ENCODE data around the gene TSEN34.
"Not testable (repeated sequence)": the region's sequence is repeated elsewhere in the genome, so short reads cannot be mapped to it uniquely, and the experiment has no call there.

Gene TSEN34

GRCh38 chr19:54209058-54209810, 18.1 kb downstream of the TSEN34 start:
- Histone ChIP-seq H3K9me3 (ENCODE audit: control insufficient read depth, insufficient read depth, low read length) (no peaks in the 10 kb centered on the region), H3K27ac (ENCODE audit: low read depth, low read length) (no peak overlapping the region), H3K9me2 (replicated peaks; ENCODE audit: control insufficient read depth, low read length) (no peaks in the 10 kb centered on the region), H3K36me3 (ENCODE audit: control insufficient read depth, low read length) (peaks cover 57% of the 10 kb centered on the region), H3K4me1 (ENCODE audit: control insufficient read depth, low read length) (peaks cover 20% of the 10 kb centered on the region), H3F3A (ENCODE audit: control insufficient read depth, insufficient read depth) (peaks cover 57% of the 10 kb centered on the region), H4K20me1 (ENCODE audit: control insufficient read depth, insufficient read depth, low read depth, low read length) (peaks cover 25% of the 10 kb centered on the region), H3K4me3 (ENCODE audit: low read length) (no peak overlapping the region), H3K27me3 (ENCODE audit: control insufficient read depth, low read length) (no peaks in the 10 kb centered on the region), H3K79me2 (ENCODE audit: control insufficient read depth, low read length) (peaks cover 41% of the 10 kb centered on the region), H3K4me2 (ENCODE audit: low read length) (no peak overlapping the region)
- TF ChIP-seq EZH2phosphoT487 (IDR thresholded peaks at IDR 0.05; ENCODE audit: borderline replicate concordance, low read length), result no peak
- TF ChIP-seq, protein P1, sequence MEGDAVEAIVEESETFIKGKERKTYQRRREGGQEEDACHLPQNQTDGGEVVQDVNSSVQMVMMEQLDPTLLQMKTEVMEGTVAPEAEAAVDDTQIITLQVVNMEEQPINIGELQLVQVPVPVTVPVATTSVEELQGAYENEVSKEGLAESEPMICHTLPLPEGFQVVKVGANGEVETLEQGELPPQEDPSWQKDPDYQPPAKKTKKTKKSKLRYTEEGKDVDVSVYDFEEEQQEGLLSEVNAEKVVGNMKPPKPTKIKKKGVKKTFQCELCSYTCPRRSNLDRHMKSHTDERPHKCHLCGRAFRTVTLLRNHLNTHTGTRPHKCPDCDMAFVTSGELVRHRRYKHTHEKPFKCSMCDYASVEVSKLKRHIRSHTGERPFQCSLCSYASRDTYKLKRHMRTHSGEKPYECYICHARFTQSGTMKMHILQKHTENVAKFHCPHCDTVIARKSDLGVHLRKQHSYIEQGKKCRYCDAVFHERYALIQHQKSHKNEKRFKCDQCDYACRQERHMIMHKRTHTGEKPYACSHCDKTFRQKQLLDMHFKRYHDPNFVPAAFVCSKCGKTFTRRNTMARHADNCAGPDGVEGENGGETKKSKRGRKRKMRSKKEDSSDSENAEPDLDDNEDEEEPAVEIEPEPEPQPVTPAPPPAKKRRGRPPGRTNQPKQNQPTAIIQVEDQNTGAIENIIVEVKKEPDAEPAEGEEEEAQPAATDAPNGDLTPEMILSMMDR (IDR thresholded peaks at IDR 0.05; ENCODE audit: low read depth, low read length, poor library complexity, severe bottlenecking), result no peak

- no peak overlapping the region for H3K4me2 ChIP-seq (ENCODE audit: low read length)
- H3K36me3 ChIP-seq (ENCODE audit: control insufficient read depth, low read length), result peaks cover 50% of the 10 kb centered on the region
- H3K9me3 ChIP-seq (ENCODE audit: control insufficient read depth, insufficient read depth, low read length), result no peaks in the 10 kb centered on the region
- H4K20me1 ChIP-seq (ENCODE audit: control insufficient read depth, insufficient read depth, low read depth, low read length), result peaks cover 18% of the 10 kb centered on the region
- TF ChIP-seq, protein P1 (IDR thresholded peaks at IDR 0.05; ENCODE audit: low read depth, low read length, poor library complexity, severe bottlenecking), result no peak
- no peak for TF ChIP-seq EZH2phosphoT487 (IDR thresholded peaks at IDR 0.05; ENCODE audit: borderline replicate concordance, low read length)
- H3K4me3 ChIP-seq (ENCODE audit: low read length), result no peak overlapping the region
- peaks cover 13% of the 10 kb centered on the region for H3K4me1 ChIP-seq (ENCODE audit: control insufficient read depth, low read length)
- peaks cover 34% of the 10 kb centered on the region for H3K79me2 ChIP-seq (ENCODE audit: control insufficient read depth, low read length)
- no peaks in the 10 kb centered on the region for H3K9me2 ChIP-seq (replicated peaks; ENCODE audit: control insufficient read depth, low read length)
- H3F3A ChIP-seq (ENCODE audit: control insufficient read depth, insufficient read depth), result peaks cover 50% of the 10 kb centered on the region
- no peaks in the 10 kb centered on the region for H3K27me3 ChIP-seq (ENCODE audit: control insufficient read depth, low read length)
- H3K27ac ChIP-seq (ENCODE audit: low read depth, low read length), result no peak overlapping the region
Measured at GRCh38 chr19:54209811-54210494, 18.8 kb downstream of the TSEN34 start.

- no peak for TF ChIP-seq EZH2phosphoT487 (IDR thresholded peaks at IDR 0.05; ENCODE audit: borderline replicate concordance, low read length)
- TF ChIP-seq, protein P1 (IDR thresholded peaks at IDR 0.05; ENCODE audit: low read depth, low read length, poor library complexity, severe bottlenecking), result no peak
- Histone ChIP-seq H3K9me2 (replicated peaks; ENCODE audit: control insufficient read depth, low read length) (no peaks in the 10 kb centered on the region), H3F3A (ENCODE audit: control insufficient read depth, insufficient read depth) (peaks cover 38% of the 10 kb centered on the region), H3K79me2 (ENCODE audit: control insufficient read depth, low read length) (peaks cover 21% of the 10 kb centered on the region), H3K27ac (ENCODE audit: low read depth, low read length) (no peak overlapping the region), H3K4me2 (ENCODE audit: low read length) (no peak overlapping the region), H3K4me3 (ENCODE audit: low read length) (no peak overlapping the region), H4K20me1 (ENCODE audit: control insufficient read depth, insufficient read depth, low read depth, low read length) (peaks cover 8% of the 10 kb centered on the region), H3K9me3 (ENCODE audit: control insufficient read depth, insufficient read depth, low read length) (no peaks in the 10 kb centered on the region), H3K4me1 (ENCODE audit: control insufficient read depth, low read length) (peaks cover 6% of the 10 kb centered on the region; the same call in 1 of the 2 replicates), H3K36me3 (ENCODE audit: control insufficient read depth, low read length) (peaks cover 37% of the 10 kb centered on the region), H3K27me3 (ENCODE audit: control insufficient read depth, low read length) (no peaks in the 10 kb centered on the region)
Measured at GRCh38 chr19:54211235-54211634, 20.1 kb downstream of the TSEN34 start.

DNA sequence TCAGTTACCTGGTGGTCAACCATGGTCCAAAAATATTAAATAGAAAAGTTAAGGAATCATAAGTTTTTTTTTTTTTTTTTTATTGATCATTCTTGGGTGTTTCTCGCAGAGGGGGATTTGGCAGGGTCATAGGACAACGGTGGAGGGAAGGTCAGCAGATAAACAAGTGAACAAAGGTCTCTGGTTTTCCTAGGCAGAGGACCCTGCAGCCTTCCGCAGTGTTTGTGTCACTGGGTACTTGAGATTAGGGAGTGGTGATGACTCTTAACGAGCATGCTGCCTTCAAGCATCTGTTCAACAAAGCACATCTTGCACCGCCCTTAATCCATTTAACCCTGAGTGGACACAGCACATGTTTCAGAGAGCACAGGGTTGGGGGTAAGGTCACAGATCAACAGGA, 23.1 kb downstream of the TSEN34 start:
- H3K4me3 ChIP-seq (ENCODE audit: low read length); H3K36me3 ChIP-seq (ENCODE audit: control insufficient read depth, low read length); H4K20me1 ChIP-seq (ENCODE audit: control insufficient read depth, insufficient read depth, low read depth, low read length); H3K79me2 ChIP-seq (ENCODE audit: control insufficient read depth, low read length); H3K27ac ChIP-seq (ENCODE audit: low read depth, low read length); H3K9me3 ChIP-seq (ENCODE audit: control insufficient read depth, insufficient read depth, low read length); H3K27me3 ChIP-seq (ENCODE audit: control insufficient read depth, low read length); H3K4me1 ChIP-seq (ENCODE audit: control insufficient read depth, low read length); H3K9me2 ChIP-seq (replicated peaks; ENCODE audit: control insufficient read depth, low read length); H3K4me2 ChIP-seq (ENCODE audit: low read length): not testable (repeated sequence)
- H3F3A ChIP-seq (ENCODE audit: control insufficient read depth, insufficient read depth), result peaks cover 16% of the 10 kb centered on the region

DNA sequence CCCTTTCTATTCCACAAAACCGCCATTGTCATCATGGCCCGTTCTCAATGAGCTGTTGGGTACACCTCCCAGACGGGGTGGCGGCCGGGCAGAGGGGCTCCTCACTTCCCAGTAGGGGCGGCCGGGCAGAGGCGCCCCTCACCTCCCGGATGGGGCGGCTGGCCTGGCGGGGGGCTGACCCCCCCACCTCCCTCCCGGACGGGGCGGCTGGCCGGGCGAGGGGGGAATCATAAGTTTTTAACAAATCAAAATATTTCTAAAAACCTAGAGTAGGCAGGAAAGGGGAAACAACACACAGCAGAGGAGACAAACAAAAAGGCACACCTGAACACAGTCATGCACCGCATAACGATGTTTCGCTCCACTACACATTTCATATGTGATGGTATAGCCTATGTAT, 23.6 kb downstream of the TSEN34 start:
- not testable (repeated sequence) for H3K36me3 ChIP-seq (ENCODE audit: control insufficient read depth, low read length); H3K4me3 ChIP-seq (ENCODE audit: low read length); H3K4me1 ChIP-seq (ENCODE audit: control insufficient read depth, low read length); H3K9me2 ChIP-seq (replicated peaks; ENCODE audit: control insufficient read depth, low read length); H3K27me3 ChIP-seq (ENCODE audit: control insufficient read depth, low read length); H3K9me3 ChIP-seq (ENCODE audit: control insufficient read depth, insufficient read depth, low read length); H3K27ac ChIP-seq (ENCODE audit: low read depth, low read length); H3K79me2 ChIP-seq (ENCODE audit: control insufficient read depth, low read length); H4K20me1 ChIP-seq (ENCODE audit: control insufficient read depth, insufficient read depth, low read depth, low read length); H3K4me2 ChIP-seq (ENCODE audit: low read length)
- peaks cover 11% of the 10 kb centered on the region for H3F3A ChIP-seq (ENCODE audit: control insufficient read depth, insufficient read depth)
